Subcutaneous adipose tissue (tissue), 4 donors: ENCODE data around the gene PRPF4. TPM values are rescaled to one million over a fixed set of nuclear protein-coding genes. Genes with fewer than 3 reads are reported as not detected.

Experiments used
- total RNA-seq, 4 donors: library from RNA; depleted of rRNA; stranded (reverse); fragments of >200 nt; gene quantifications; one replicate each; pipeline ENCODE4 v1.1.0, GENCODE V29; 2016
- TF ChIP-seq, protein P1 (sequence below): fragments of 450-650 bp; IDR thresholded peaks from one replicate; pipeline ENCODE4 v1.5.1; 2016; ENCODE audit warnings: low read depth, mild to moderate bottlenecking, control low read depth, antibody characterized with exemption, moderate library complexity

Gene PRPF4
- total RNA-seq, 4 donors from 2014 or later, result 12.9 to 17.6 (median 15.7) TPM

DNA sequence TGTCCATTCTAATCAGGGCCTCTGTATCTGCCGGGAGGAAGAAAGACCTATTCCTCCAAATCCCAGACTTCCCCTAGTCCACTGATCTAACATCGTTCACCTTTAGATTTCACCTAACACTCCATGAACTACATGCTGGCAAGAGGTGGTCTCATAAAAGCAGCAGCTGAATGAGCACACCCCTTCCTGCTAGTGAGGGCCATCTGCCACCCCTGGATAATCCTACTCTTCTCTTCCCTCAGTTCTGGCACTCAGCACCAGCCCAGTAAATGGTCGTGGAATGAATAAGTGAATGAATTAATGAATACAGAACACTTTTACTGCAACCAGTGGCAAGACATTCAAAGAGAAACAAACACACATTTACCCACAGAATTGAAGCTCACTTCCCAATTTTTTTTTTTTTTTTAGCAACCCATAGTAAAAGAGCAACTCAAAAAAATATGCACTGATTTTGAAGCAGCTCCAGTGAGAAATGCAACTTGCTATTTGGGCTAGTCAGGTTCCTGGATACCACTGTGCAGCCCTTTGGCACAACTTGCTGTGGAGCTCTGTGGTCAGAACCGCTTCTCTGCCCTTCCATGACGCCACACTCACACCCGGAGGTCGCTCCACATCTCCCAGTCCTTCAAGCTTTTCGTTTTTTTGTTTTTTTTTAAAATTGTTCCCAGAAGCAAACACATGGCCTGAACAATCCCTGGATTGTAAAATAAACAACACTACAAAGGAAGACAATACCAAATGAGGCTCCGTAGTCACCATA, 21.5 kb downstream of the PRPF4 start:
- TF ChIP-seq, protein P1, sequence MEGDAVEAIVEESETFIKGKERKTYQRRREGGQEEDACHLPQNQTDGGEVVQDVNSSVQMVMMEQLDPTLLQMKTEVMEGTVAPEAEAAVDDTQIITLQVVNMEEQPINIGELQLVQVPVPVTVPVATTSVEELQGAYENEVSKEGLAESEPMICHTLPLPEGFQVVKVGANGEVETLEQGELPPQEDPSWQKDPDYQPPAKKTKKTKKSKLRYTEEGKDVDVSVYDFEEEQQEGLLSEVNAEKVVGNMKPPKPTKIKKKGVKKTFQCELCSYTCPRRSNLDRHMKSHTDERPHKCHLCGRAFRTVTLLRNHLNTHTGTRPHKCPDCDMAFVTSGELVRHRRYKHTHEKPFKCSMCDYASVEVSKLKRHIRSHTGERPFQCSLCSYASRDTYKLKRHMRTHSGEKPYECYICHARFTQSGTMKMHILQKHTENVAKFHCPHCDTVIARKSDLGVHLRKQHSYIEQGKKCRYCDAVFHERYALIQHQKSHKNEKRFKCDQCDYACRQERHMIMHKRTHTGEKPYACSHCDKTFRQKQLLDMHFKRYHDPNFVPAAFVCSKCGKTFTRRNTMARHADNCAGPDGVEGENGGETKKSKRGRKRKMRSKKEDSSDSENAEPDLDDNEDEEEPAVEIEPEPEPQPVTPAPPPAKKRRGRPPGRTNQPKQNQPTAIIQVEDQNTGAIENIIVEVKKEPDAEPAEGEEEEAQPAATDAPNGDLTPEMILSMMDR, result no peak

GRCh38 chr9:113298311-113298710, 22.9 kb downstream of the PRPF4 start:
- TF ChIP-seq, protein P1, result no peak

GRCh38 chr9:113298924-113299770, 23.7 kb downstream of the PRPF4 start:
- TF ChIP-seq, protein P1, result no peak

DNA sequence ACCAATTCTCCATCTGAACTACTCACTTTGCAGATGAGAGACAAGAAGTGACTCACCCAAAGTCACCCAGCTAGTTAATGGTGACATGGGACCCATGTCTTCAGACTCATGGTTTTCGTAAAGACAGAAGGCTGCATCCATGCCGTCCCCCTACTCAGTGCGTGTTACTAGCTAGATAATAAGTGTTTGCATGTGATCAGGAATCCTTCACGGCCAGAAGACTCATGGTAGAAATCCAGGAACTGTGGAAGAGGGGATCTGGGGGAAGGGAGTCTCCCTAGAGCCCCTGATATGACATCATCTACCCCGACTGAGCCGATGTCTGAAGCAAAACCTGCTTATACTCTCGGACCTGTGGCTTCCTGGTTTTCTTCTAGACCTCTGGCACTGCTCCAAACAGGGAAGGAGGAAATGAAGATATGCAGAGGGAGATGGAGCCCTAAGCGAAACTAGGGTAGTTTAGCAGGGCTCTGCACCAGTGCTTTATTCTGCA, 24.4 kb downstream of the PRPF4 start:
- TF ChIP-seq, protein P1, result no peak

DNA sequence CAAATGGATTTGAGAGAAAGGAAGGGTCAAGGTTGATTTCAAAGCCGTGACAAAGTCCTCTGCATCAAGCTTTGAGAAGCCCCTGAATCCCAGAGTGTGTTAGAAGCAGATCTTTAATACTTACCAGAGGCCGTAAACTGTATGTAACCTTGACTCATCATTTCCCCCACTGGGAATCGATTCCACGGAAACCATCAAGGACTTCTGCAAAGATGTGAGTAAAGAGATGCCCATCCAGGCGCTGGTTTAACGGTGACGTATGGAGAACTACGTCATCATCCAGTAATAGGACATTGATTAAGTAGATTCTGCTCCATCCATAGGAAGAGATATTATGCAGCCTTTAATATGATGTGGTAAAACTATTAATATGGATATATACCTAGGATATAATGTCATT, 26.1 kb downstream of the PRPF4 start:
- TF ChIP-seq, protein P1, result no peak

- TF ChIP-seq, protein P1, result no peak
These were observed 27.4 kb downstream of the PRPF4 start, which contains the start of gene RNF183 for GRCh38 chr9:113302792-113303418. RNF183 (minus strand) TSS chr9:113303376; CDS start chr9:113298184, 5,192 bp downstream.
